Subcutaneous adipose tissue (tissue), 4 donors: ENCODE data around the gene PIAS1. TPM values are rescaled to one million over a fixed set of nuclear protein-coding genes. Genes with fewer than 3 reads are reported as not detected.

Source experiments
- total RNA-seq, 4 donors: library from RNA; depleted of rRNA; stranded (reverse); fragments of >200 nt; gene quantifications; one replicate each; pipeline ENCODE4 v1.1.0, GENCODE V29; 2016
- TF ChIP-seq, protein P1 (sequence below): fragments of 450-650 bp; IDR thresholded peaks from one replicate; pipeline ENCODE4 v1.5.1; 2016; ENCODE audit warnings: low read depth, mild to moderate bottlenecking, control low read depth, antibody characterized with exemption, moderate library complexity

The PIAS1 gene
- total RNA-seq, 4 donors from 2014 or later = 34.3 to 68.8 (median 45.4) TPM

DNA sequence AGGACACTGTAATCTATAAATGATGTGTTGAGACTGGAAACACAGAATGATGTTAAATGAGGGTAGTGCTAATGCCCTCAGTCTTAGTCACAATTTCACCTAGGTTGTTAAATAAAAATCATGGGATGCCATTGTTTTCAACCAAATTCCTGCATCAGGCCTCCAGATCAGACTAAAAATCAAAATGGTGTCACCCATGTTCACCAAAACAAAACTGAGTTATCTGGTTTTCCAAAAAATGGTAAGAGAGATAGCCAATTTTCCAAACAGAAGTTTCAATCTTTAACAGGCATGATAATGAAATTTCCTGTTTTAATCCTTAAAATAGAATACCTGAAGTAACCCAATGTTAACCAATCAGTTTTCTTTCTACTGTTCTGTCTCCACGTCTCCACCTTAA, 2.2 kb upstream of the PIAS1 start:
- TF ChIP-seq, protein P1, sequence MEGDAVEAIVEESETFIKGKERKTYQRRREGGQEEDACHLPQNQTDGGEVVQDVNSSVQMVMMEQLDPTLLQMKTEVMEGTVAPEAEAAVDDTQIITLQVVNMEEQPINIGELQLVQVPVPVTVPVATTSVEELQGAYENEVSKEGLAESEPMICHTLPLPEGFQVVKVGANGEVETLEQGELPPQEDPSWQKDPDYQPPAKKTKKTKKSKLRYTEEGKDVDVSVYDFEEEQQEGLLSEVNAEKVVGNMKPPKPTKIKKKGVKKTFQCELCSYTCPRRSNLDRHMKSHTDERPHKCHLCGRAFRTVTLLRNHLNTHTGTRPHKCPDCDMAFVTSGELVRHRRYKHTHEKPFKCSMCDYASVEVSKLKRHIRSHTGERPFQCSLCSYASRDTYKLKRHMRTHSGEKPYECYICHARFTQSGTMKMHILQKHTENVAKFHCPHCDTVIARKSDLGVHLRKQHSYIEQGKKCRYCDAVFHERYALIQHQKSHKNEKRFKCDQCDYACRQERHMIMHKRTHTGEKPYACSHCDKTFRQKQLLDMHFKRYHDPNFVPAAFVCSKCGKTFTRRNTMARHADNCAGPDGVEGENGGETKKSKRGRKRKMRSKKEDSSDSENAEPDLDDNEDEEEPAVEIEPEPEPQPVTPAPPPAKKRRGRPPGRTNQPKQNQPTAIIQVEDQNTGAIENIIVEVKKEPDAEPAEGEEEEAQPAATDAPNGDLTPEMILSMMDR = no peak

DNA sequence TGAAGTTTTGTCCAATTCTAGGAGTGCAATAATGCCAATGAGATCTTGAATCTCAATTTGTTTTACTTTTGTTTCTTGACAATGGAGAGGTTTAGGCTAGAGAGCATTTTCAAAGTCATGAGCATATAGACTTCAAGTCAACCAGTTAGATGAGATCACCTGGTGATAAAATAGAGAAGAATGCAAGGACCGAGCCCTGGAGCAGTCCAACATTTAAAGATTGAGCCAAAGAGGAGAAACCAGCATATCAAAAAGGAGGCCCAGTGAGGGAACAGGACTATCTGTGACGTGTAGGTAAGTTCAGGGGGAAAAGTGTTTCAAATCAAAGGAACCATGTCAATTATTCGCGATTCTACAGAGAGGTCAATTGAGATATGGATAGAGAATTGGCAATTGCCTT, 1.7 kb upstream of the PIAS1 start:
- TF ChIP-seq, protein P1 = no peak

DNA sequence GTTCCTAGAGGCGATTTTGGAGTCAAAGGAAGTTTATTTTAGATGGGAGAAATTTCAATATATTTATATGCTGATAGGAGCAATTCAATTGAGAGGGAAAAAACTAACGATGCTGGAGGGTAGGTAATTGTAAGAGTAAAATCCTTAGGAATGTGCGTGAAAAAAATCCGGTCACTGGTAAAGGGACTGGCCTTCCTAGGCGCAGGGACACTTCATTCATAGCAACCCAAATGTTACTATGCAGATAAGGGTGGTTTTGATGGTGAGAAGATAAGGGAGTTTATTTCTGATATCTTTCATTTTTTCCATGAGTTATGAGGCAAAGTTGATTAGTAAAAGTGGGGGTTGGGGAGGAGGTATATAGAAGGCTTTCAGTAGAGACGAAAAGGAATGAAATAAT, 1.1 kb upstream of the PIAS1 start:
- TF ChIP-seq, protein P1 = no peak

DNA sequence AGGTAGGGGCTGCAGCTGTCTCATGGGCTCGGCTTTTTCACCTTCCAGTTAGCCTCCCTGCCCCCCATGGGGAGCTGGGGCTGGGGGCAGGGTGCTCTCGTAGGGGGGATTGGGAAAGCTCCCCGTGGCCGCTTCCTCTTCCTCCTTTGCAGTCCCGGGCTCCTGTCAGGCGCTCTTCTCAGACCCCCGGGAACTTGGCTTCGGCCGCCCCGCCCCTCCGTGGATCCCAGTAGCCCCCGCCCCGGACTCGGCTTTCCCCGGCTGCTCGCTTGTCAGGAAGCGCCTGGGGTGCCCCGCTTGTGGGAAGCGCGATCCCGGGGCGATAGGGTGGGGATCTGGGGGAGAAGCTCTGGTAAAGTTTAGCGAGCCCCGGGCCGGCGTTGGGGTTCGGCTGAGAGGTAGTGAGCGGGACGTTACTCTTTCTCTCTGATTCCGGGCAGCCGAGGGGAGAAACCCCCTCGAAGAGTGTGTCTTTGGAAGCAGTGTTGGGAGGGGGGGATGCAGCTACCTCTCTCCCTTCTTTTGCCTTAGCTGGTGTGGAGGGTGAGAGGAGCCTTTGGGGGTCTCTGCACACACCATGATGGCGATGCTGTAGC, 611 bp downstream of the PIAS1 start:
- TF ChIP-seq, protein P1 = no peak

DNA sequence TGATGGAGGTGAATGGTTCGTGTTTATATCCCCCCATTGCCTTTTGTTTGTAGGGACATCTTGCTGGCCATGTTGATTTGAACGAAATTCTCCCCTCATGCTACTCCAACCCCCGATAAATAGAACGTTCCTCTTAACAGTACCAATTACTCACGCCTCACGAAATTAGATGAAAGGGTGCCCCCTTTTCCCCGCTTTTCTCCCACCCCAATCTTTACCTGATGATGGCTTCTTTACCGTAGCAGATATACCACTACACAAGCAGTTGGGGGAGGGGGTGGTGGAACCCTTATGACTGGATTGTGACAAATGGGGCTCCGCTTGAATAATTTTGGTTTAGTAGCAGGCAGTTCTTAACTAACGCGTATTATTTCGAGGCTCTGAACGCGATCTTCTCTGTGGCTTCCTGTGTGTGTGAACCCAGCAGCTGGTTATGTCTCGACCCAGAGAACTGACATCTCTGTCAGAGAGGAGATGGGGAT, 1.1 kb downstream of the PIAS1 start:
- TF ChIP-seq, protein P1 = no peak

DNA sequence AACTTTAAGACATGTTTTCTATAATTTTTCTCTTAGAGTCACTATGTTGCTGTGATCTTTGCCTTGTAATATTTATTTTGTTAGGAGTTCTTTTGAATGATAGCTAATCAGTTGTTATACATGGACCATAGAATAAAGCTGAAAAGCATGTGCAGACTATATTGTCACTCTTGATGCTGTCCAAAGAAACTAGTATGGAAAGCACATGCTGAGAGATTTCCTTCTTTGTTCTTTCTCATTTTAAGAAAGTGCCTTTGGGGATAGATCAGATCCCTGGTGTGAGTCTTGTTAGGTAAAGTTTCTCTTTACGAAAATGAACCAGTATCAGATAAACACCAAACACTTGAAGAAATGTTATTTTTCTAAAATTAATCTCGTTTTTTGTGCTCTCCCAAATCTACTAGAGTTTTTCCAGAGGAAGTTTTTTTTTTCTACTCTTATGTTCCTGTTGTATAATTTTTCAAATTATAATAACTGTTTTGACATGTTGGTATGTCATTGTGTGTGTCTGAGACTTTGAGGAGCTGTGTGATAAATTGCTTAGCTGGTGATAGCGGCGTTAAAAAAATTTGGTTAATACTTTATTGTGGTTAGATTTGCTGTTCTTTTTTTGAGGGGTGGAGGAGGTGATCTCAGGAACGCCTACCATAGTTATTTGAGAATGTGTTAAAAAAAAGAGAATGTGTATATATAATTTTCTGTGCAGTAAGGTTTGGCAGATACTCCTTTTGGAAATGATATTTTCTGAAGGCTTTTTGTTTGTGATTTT, 2.2 kb downstream of the PIAS1 start:
- TF ChIP-seq, protein P1 = no peak

DNA sequence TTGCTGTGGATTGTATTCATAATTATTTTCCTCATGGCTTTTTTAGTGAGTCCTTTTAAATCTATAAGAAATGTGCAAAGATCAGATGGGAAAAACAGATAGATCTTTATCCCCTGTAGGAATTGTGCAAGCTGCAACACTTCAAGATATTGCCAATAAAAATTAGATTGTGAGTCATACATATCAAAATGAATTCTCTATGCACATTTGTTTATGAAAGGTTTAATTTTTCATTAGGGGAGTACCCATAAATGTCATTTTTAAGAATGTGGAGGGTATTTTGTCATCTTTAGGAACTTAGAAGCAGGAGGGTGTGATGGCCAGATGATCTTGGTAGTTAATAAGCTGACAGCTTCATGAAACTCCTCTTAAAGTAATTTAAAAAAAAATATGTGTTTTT, 2.9 kb downstream of the PIAS1 start:
- TF ChIP-seq, protein P1 = no peak
